T1000 (cell line): ENCODE results near the gene MAGI1.

Experiments used
- DNase-seq: peaks from one replicate; lab custom pipeline; 2025; ENCODE audit warnings: mixed read lengths; lab: John Stamatoyannopoulos, UW

The MAGI1 gene

GRCh38 chr3:66012711-66013110 lies 26.0 kb downstream of the MAGI1 start:
- DNase-seq = no peak

DNA sequence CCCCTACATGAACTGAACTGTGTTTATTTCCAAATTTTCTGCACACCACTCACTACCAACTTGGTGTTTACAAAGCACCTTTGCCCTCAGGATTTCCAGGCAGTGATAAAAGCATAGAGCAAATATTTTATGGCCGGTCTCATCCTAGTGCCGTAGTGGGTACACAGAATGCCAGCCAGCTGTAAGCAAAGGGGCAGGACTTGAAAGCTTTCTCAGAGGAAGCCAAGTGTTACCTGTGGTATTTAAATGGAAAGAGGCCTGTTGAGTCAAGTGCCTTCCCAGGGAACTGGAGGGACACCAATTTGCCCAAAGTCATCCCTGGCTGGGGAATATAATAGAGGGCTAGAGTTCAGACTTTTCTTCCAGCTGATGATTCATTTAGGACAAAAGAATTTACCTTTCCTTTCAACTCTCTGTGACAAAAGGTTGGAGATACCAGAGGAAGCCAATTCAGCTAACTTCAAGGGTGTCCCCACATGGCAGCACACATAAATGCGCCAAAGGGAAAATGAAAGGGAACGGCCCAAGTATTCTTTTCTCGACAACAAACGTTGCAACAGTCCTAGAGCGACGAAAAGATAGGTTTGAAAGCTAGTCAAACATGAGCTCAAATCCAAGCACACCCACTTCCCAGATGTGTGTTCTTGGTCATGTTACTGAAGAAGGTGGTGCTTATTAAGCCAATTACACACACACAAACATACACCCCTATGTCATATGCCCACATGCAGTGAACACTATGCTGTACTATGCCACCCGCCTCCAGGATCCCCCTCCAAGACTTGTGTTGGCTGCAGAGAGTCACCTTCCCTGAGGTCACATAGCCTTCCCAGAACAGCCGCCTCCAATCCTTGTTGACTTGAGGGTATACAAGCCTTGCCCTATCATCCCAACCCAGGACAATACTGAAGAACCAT lies 27.7 kb downstream of the MAGI1 start:
- no peak for DNase-seq

DNA sequence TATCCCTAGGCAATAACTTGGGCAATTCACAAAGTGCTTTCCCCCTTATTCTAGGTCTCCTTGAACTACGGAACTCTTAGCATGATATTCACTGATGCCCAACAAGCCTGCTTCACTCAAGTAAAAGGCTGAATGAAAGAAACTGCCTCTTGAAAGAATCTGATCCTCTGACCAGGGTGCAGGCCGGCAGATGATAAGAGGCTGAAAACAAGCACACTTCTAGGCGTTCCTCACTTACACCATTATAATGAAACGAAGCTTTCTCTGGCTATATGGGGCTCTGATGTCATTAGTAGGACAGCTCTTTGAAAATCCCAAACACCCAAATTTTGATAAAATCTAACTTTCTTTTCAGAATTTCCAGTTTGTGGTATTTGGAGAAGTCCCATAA lies 28.4 kb downstream of the MAGI1 start:
- DNase-seq = no peak

DNA sequence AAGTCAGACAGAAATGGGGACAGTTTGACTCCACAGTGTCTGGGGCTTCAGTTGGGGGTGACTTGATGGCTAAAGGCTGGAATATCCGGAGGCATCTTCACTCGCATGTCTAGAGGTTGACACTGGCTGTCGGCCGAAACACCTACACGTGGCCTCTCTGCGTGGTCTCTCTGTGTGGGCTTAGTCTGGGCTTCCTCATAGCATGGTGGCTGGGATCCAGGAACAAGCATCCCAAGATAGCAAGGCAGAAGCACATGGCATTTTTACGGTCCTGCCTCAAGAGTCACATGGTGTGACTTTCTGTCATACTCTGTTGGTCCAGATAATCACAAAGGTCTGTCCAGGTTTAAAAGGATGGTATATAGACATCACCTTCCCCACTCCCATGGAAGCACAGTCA lies 34.5 kb downstream of the MAGI1 start:
- DNase-seq = no peak

GRCh38 chr3:66001626-66002025 lies 37.1 kb downstream of the MAGI1 start:
- no peak for DNase-seq

GRCh38 chr3:66000506-66000905 lies 38.2 kb downstream of the MAGI1 start:
- no peak for DNase-seq

DNA sequence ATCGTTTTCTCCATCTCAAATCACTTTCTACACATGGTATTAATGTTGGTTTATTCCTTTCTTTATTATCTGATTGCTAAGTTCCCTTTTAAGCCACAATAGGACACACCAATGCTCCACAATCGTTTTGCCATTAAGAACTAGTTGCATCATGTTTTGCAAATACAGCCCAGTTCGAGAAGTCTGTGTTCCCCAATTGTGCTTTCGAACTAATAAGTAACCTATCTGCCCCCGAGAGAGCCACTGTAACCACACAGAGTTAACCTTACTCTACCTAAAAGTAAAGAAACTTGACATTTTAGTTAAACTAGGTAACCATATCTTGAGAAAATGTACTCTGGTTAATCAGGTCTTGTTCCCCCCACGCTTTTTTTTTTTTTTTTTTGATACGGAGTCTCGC lies 39.1 kb downstream of the MAGI1 start:
- no peak for DNase-seq

- no peak for DNase-seq
Observed at GRCh38 chr3:65996589-65996988, 42.1 kb downstream of the MAGI1 start.

DNA sequence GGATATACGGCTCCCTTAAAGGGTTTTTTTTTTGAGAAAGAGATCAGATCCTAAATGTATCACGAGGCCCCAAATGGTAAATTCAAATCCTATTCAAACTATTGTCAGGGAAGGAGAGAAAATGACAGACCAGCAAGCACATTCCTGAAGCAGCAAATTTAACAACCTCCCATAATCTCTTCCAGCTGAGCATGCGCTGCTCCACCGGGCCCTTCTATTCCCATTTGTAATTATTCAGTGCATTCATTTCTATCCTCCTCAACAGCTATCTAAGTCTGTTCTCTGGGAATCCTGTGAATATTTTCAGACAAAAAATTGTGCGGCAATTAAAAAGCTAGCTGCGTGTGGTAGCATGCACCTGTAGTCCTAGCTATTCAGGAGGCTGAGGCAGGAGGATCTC lies 43.2 kb downstream of the MAGI1 start:
- no peak for DNase-seq

DNA sequence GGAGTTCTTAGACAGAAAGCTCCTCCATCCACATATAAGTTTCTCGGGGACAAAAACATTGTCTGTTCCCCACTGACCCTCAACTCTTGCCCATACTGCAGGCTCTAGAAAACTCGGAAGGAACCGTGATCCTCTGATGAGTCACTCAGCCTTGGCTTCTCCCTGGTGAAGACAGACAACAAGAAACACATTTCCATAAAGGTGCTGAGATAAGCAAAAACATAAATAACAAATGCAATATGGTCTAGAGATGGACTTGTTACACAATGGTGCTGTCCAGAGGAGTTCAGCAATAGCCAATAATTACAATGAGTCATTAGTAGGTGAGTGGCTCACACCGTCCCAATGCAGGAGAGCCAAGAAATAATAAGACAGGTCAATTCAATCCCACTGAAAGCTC lies 43.7 kb downstream of the MAGI1 start:
- no peak for DNase-seq

DNA sequence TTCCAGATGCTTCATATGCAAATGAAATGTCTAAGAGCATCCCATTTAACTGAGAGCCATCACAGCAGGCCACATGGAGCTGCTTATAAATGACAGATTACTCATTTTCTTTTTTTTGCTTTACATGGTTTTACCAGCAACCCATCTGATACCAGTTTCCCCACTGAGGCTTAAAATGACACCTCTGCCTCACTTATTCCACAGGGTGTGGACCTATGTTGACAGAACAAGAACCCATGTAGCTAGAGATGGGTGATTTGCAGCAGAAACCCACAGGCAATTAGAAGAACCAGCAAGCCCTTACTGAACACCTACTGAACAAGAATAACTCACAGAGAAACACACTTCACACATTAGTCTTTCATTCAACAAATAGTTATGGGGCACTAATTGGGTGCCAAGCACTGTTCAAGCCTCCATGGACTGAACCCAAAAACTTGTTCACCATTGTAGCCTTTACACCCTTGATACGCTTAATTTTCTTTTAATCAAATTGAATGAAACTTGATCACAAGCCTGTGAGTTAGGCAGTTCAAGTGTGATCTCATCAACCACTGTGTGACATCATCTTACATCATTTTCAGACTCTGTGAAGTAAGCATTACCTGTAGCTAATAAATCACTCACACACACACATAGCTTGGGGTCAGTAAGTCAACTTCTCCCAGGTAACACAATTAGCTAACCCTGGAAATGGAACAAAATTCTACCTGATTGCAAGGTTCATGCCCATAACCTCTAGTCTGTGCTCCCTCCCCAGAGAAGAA lies 45.4 kb downstream of the MAGI1 start:
- no peak for DNase-seq

DNA sequence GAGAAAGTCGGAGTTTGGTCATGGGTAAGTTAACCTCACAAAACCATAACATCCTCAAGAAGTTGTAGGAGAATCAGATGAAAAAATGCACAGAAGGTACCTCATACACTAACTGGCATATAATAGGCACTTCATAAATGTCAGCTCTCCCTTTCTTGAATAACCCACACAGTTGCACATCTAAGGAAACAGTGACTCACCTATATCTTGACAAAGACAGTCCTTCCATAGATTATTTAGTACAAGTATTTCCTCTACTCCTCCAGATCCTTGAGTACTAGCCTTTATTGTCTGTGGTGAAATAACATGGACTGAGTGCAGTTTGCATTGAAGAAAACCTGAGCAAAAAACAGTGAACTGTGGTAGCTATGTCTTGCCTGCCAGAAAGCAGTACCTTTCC lies 46.6 kb downstream of the MAGI1 start:
- DNase-seq = no peak

GRCh38 chr3:65988411-65989180 lies 50.1 kb downstream of the MAGI1 start:
- DNase-seq = no peak

DNA sequence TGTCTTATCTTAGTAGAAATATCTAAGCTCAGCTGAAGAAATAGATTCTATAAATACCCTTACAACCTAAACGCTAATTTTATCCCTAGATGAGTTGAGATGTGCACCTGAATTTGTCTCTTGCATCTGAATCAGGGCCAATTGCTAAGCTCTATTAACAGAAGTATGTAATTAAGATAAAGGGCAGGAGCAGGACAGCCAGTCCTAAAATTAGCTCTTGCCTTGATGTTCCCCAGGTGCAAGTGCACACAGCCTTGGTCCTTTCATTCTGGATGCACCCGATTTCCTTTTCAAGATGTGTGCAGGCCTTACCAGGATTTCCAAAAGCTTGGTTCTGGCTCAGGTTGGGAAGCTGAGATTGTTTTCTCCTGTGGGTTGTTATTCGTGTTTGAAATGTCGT lies 52.4 kb downstream of the MAGI1 start:
- no peak for DNase-seq

DNA sequence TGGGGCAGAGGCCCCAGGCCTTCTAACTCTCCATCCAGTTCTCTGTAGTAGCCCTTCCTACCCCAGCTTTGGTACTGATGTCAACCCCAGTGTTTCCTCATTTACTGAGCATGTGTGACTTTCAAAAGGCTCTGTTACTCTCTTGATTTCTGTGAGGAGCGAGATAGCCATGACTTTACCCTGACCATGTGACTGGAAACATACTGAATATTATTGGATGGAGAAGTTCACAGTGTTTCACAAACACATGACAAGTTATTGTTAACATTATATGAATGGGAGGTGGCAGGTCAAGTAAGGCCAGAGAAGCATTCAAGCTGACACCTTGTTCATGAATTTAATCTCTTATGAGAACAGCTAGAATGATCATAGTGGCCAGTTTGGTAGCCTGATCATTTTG lies 53.7 kb downstream of the MAGI1 start:
- no peak for DNase-seq

- no peak for DNase-seq
Observed at GRCh38 chr3:65983100-65983499, 55.6 kb downstream of the MAGI1 start.

DNA sequence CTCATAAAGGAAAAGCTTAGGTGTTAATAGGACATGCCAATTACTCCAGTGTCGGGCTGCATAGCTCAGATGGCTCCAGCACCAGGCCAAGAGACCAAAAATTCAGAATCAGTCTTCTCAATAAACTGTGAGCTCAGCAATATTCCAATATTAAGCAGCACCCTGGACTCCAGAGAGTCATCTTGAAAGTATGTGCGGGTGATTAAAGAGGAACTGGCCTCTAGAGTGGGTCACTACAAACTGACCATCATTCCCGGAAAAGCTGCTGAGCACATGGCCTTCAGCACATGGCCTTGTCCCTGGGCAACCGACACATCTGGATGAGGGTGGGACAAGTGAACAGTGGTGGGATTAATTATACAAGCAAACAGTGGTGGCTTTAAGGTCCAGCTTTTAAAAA lies 59.0 kb downstream of the MAGI1 start:
- no peak for DNase-seq

- DNase-seq = no peak
Observed at GRCh38 chr3:65979162-65979561, 59.6 kb downstream of the MAGI1 start.

GRCh38 chr3:65978116-65978515 lies 60.6 kb downstream of the MAGI1 start:
- no peak for DNase-seq

DNA sequence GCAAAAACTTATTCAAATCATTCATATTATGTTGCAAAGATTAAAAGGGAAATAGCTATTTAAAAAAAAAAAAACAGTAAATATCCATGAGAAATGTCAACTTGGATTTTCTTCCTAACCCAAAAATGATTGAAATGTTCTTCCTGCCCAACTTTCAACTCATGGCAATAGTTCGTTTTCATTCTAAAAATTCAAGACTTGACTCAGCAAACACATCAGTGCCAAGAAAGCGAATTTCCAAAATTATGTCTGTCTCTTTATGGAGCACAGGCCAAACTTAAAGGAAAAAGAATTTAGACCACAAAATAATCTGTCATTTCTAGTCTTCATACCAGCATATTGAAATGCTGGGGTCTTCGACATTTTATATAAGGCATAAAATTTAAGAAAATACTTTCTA lies 63.7 kb downstream of the MAGI1 start:
- no peak for DNase-seq

- DNase-seq = no peak
Observed at GRCh38 chr3:65974509-65974908, 64.2 kb downstream of the MAGI1 start.

GRCh38 chr3:65972765-65973164 lies 66.0 kb downstream of the MAGI1 start:
- no peak for DNase-seq
